HepG2 (cell line): Measurements from ENCODE around the gene RASSF4. TPM values are rescaled to one million over a fixed set of nuclear protein-coding genes. Genes with fewer than 3 reads are reported as not detected.
A peak's percentile ranks its signal among the peaks of the same experiment; 100 is the strongest.

ENCODE experiments used
- ADNP ChIP-seq: sonication (generic); formaldehyde crosslinking; IDR thresholded peaks from 2 replicates; pipeline ENCODE4 v1.4.0; 2020; ENCODE audit warnings: missing genetic modification reagents
- CSRNP2 ChIP-seq: sonication (generic); formaldehyde crosslinking; conservative IDR thresholded peaks from 2 replicates; pipeline ENCODE4 v1.8.0; 2022; ENCODE audit warnings: low read depth, missing genetic modification reagents
- ERF ChIP-seq: IDR thresholded peaks from 2 replicates; pipeline ENCODE4 v1.6.1; 2018; ENCODE audit warnings: missing biosample characterization, missing genetic modification reagents
- FOXP1 ChIP-seq, 2 experiments: fragments of 450-650 bp in 1 of 2; IDR thresholded peaks; 2 replicates each; pipeline ENCODE4 v1.6.1; 2017 to 2018; ENCODE audit warnings: antibody characterized with exemption in 1 of 2
- KDM1A ChIP-seq: IDR thresholded peaks from 2 replicates; pipeline ENCODE4 v1.6.1; 2016; ENCODE audit warnings: missing compliant biosample characterization
- NFE2 ChIP-seq: sonication (generic); formaldehyde crosslinking; IDR thresholded peaks from 2 replicates; pipeline ENCODE4 v1.4.0; 2020; ENCODE audit warnings: missing genetic modification reagents
- NFE2L2 ChIP-seq: fragments of 150-350 bp; IDR thresholded peaks from 2 replicates; pipeline ENCODE4 v1.6.1; 2014; ENCODE audit warnings: low read length
- PHF8 ChIP-seq: sonication (generic); formaldehyde crosslinking; IDR thresholded peaks from 2 replicates; pipeline ENCODE4 v1.5.0; 2020; ENCODE audit warnings: missing genetic modification reagents
- RXRB ChIP-seq: IDR thresholded peaks from 2 replicates; pipeline ENCODE4 v1.6.1; 2016; ENCODE audit warnings: borderline replicate concordance, missing genetic modification reagents, missing compliant biosample characterization
- SSRP1 ChIP-seq: IDR thresholded peaks from 2 replicates; pipeline ENCODE4 v1.6.1; 2016; ENCODE audit warnings: control low read depth
- XRCC5 ChIP-seq: fragments of 200-400 bp; formaldehyde crosslinking; optimal IDR thresholded peaks from 2 replicates; pipeline ENCODE3; 2017; ENCODE audit warnings: mild to moderate bottlenecking, low read length
- ZFP91 ChIP-seq: sonication (generic); formaldehyde crosslinking; IDR thresholded peaks from 2 replicates; pipeline ENCODE4 v1.9.0; 2022; ENCODE audit warnings: missing genetic modification reagents, mild to moderate bottlenecking, borderline replicate concordance
- ZNF292 ChIP-seq: sonication (generic); formaldehyde crosslinking; IDR thresholded peaks from 2 replicates; pipeline ENCODE4 v1.8.1; 2022; ENCODE audit warnings: mild to moderate bottlenecking, low read depth, missing genetic modification reagents, borderline replicate concordance
- ZNF362 ChIP-seq: sonication (generic); formaldehyde crosslinking; IDR thresholded peaks from 2 replicates; pipeline ENCODE4 v1.4.0; 2020; ENCODE audit warnings: missing genetic modification reagents, mild to moderate bottlenecking, borderline replicate concordance
- ZNF704 ChIP-seq: sonication (generic); formaldehyde crosslinking; IDR thresholded peaks from 2 replicates; pipeline ENCODE4 v1.8.1; 2023; ENCODE audit warnings: mild to moderate bottlenecking, inconsistent platforms, moderate library complexity, missing genetic modification reagents, borderline replicate concordance
- polyA plus RNA-seq, 8 experiments: library from polyadenylated mRNA; depleted of rRNA in 3 of 8; stranded (reverse) in 7 of 8; unstranded in 1 of 8; fragments of >200 nt; fragmentation: Illumina TruSeq in 4 of 8; extraction: Trizol in 4 of 8; gene quantifications; 2 replicates each; pipeline versions ENCODE4 v1.2.1 to v1.2.3, GENCODE V29; 2011 to 2016; ENCODE audit warnings: low read depth in 4 of 8, missing spikeins in 1 of 8, mixed read lengths in 1 of 8; ENCODE audit not compliant: insufficient read depth in 1 of 8
- total RNA-seq, 5 experiments: library from RNA; depleted of rRNA; stranded (reverse); fragments of >200 nt; fragmentation: Illumina TruSeq; extraction: Trizol; gene quantifications; 2 replicates each; pipeline ENCODE4 v1.2.3, GENCODE V29; 2016; ENCODE audit warnings: low read depth in 1 of 5
- TF ChIP-seq, protein P1 (sequence below): sonication (generic); formaldehyde crosslinking; IDR thresholded peaks from 2 replicates; pipeline ENCODE4 v1.8.1; 2023; ENCODE audit warnings: mild to moderate bottlenecking, missing genetic modification reagents
- TF ChIP-seq, protein P2 (sequence below): sonication (generic); formaldehyde crosslinking; IDR thresholded peaks from 2 replicates; pipeline ENCODE4 v1.4.0; 2020; ENCODE audit warnings: missing genetic modification reagents
- TF ChIP-seq, protein P3 (sequence below): conservative IDR thresholded peaks from 2 replicates; pipeline ENCODE4 v1.6.1; 2018; ENCODE audit warnings: missing genetic modification reagents
- TF ChIP-seq, protein P4 (sequence below): sonication (generic); formaldehyde crosslinking; IDR thresholded peaks from 2 replicates; pipeline ENCODE4 v1.8.0; 2022; ENCODE audit warnings: mild to moderate bottlenecking, missing genetic modification reagents, moderate library complexity

The RASSF4 gene
- total and polyA plus RNA-seq, 2 of the 13 experiments (the other 11 are each of a cell fraction or from before 2014, with no cell fraction given) = 34.0 to 51.7 TPM

DNA sequence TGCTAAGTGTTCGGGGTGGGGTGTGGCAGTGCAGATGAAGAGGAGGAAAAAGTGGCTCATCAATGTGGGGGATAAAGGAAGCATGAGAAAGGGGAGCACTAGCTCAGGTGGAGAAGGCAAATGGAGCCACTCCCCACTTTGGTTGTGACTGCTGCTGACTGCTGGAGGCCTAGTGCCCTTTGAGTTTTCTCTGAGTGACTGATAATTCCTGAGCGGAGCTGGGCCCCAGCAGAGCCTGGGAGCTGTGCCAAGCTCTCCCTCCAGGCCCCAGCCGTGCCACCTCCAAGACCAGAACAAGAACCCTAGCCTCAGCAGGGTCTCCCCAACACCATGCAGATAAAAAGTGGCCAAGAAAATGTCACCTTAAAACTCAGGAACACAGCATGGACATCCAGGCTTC lies 9.7 kb upstream of the RASSF4 start (continued):
- TF ChIP-seq, protein P1, sequence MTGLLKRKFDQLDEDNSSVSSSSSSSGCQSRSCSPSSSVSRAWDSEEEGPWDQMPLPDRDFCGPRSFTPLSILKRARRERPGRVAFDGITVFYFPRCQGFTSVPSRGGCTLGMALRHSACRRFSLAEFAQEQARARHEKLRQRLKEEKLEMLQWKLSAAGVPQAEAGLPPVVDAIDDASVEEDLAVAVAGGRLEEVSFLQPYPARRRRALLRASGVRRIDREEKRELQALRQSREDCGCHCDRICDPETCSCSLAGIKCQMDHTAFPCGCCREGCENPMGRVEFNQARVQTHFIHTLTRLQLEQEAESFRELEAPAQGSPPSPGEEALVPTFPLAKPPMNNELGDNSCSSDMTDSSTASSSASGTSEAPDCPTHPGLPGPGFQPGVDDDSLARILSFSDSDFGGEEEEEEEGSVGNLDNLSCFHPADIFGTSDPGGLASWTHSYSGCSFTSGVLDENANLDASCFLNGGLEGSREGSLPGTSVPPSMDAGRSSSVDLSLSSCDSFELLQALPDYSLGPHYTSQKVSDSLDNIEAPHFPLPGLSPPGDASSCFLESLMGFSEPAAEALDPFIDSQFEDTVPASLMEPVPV (CRISPR knock-in tag) = no peak
- TF ChIP-seq ERF (CRISPR knock-in tag) (peak; percentile 27; the same call in 1 of the 2 replicates), ZFP91 (CRISPR knock-in tag) (no peak), SSRP1 (CRISPR knock-in tag) (no peak), NFE2 (CRISPR knock-in tag) (no peak), ZNF704 (CRISPR knock-in tag) (no peak), ADNP (CRISPR knock-in tag) (no peak), ZNF362 (CRISPR knock-in tag) (no peak), ZNF292 (CRISPR knock-in tag) (no peak), KDM1A (CRISPR knock-in tag) (no peak), CSRNP2 (no peak), FOXP1 (IDR thresholded peaks at IDR 0.05) (no peak), FOXP1 (CRISPR knock-in tag; IDR thresholded peaks at IDR 0.05) (no peak), PHF8 (CRISPR knock-in tag) (0 out of 2 replicates have a peak, but pooled peaks have one; percentile 24), NFE2L2 (no peak), XRCC5 (no peak), RXRB (CRISPR knock-in tag) (no peak)
- TF ChIP-seq, protein P2, sequence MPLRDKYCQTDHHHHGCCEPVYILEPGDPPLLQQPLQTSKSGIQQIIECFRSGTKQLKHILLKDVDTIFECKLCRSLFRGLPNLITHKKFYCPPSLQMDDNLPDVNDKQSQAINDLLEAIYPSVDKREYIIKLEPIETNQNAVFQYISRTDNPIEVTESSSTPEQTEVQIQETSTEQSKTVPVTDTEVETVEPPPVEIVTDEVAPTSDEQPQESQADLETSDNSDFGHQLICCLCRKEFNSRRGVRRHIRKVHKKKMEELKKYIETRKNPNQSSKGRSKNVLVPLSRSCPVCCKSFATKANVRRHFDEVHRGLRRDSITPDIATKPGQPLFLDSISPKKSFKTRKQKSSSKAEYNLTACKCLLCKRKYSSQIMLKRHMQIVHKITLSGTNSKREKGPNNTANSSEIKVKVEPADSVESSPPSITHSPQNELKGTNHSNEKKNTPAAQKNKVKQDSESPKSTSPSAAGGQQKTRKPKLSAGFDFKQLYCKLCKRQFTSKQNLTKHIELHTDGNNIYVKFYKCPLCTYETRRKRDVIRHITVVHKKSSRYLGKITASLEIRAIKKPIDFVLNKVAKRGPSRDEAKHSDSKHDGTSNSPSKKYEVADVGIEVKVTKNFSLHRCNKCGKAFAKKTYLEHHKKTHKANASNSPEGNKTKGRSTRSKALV = no peak
- TF ChIP-seq, protein P3, sequence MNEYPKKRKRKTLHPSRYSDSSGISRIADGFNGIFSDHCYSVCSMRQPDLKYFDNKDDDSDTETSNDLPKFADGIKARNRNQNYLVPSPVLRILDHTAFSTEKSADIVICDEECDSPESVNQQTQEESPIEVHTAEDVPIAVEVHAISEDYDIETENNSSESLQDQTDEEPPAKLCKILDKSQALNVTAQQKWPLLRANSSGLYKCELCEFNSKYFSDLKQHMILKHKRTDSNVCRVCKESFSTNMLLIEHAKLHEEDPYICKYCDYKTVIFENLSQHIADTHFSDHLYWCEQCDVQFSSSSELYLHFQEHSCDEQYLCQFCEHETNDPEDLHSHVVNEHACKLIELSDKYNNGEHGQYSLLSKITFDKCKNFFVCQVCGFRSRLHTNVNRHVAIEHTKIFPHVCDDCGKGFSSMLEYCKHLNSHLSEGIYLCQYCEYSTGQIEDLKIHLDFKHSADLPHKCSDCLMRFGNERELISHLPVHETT (CRISPR knock-in tag) = no peak
- TF ChIP-seq, protein P4, sequence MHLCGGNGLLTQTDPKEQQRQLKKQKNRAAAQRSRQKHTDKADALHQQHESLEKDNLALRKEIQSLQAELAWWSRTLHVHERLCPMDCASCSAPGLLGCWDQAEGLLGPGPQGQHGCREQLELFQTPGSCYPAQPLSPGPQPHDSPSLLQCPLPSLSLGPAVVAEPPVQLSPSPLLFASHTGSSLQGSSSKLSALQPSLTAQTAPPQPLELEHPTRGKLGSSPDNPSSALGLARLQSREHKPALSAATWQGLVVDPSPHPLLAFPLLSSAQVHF (CRISPR knock-in tag) = no peak
